Endothelial cell of umbilical vein (primary cell): ENCODE data around the gene MLEC. TPM values are rescaled to one million over a fixed set of nuclear protein-coding genes. Genes with fewer than 3 reads are reported as not detected.

ENCODE experiments used
- BruUV-seq: library from RNA; stranded (reverse); fragments of 400-500 nt; replicated peaks from 2 replicates; lab custom pipeline; 2021; lab: Mats Ljungman, UMichigan
- CTCF ChIA-PET: fragments of 300-600, 350-600 bp; sonication (Branson Sonifier 250); formaldehyde crosslinking; loops from one replicate; lab custom pipeline; 2021; ENCODE audit warnings: antibody characterized with exemption, inconsistent platforms; lab: Charles Lee
- POLR2A ChIA-PET: fragments of 300-600, 350-600 bp; sonication (Branson Sonifier 250); formaldehyde crosslinking; loops from one replicate; lab custom pipeline; 2021; ENCODE audit warnings: antibody characterized with exemption, inconsistent platforms; lab: Charles Lee
- DNase-seq: peaks from one replicate; pipeline ENCODE4 v3.0.0-alpha.2; 2011; ENCODE audit warnings: low read depth, low spot score
- FAIRE-seq: peaks from 2 replicates; lab custom pipeline; 2011; peaks lifted over from hg19 to GRCh38; lab: Jason Lieb, UNC
- H2AFZ ChIP-seq: 2 replicates; pipeline ENCODE4 v1.6.0; 2012; ENCODE audit warnings: low read depth, low read length, control low read depth, inconsistent platforms
- H3K27ac ChIP-seq: 2 replicates; pipeline ENCODE4 v1.5.1; 2011; ENCODE audit warnings: low read depth, mild to moderate bottlenecking, control low read depth, low read length, moderate library complexity; ENCODE audit not compliant: insufficient read depth
- H3K27me3 ChIP-seq, 2 experiments: 2 replicates each; pipeline versions ENCODE4 v1.6.0 to v1.6.1; 2011; ENCODE audit warnings: low read length in 2 of 2, mixed read lengths in 1 of 2; ENCODE audit not compliant: control insufficient read depth in 2 of 2, insufficient read depth in 2 of 2
- H3K36me3 ChIP-seq, 2 experiments: 2 replicates in 1 of 2; 3 replicates in 1 of 2; pipeline ENCODE4 v1.5.1; 2011; ENCODE audit warnings: low read length in 2 of 2, mild to moderate bottlenecking in 1 of 2, moderate library complexity in 1 of 2; ENCODE audit not compliant: control insufficient read depth in 2 of 2, insufficient read depth in 2 of 2; ENCODE audit errors: extremely low read depth in 1 of 2
- H3K4me1 ChIP-seq: 3 replicates; pipeline ENCODE4 v1.5.1; 2011; ENCODE audit warnings: mild to moderate bottlenecking, low read length; ENCODE audit not compliant: control insufficient read depth, insufficient read depth; ENCODE audit errors: extremely low read depth
- H3K4me2 ChIP-seq: 2 replicates; pipeline ENCODE4 v1.6.1; 2011; ENCODE audit warnings: low read length, control low read depth, mixed read lengths; ENCODE audit not compliant: insufficient read depth
- H3K4me3 ChIP-seq, 3 experiments: fragments of 200-600 bp in 1 of 3; sonication (generic), shearing (Covaris generic) in 1 of 3; replicated peaks in 1 of 3; 2 replicates each; pipeline ENCODE4 v1.5.1; 2011 to 2016; ENCODE audit warnings: control low read depth in 3 of 3, low read length in 3 of 3, mild to moderate bottlenecking in 2 of 3, inconsistent platforms in 1 of 3, low read depth in 1 of 3, moderate library complexity in 1 of 3; ENCODE audit not compliant: insufficient read depth in 1 of 3
- H3K79me2 ChIP-seq: 2 replicates; pipeline ENCODE4 v1.6.0; 2012; ENCODE audit warnings: low read length, inconsistent platforms; ENCODE audit not compliant: control insufficient read depth, insufficient read depth
- H3K9ac ChIP-seq: replicated peaks from 2 replicates; pipeline ENCODE3; 2011; ENCODE audit warnings: low read length, control low read depth; ENCODE audit not compliant: insufficient read depth; ENCODE audit errors: extremely low read depth
- H3K9me1 ChIP-seq: replicated peaks from 3 replicates; pipeline ENCODE4 v1.6.0; 2011; ENCODE audit warnings: mild to moderate bottlenecking, low read length; ENCODE audit not compliant: control insufficient read depth, insufficient read depth; ENCODE audit errors: extremely low read depth
- H3K9me3 ChIP-seq: replicated peaks from 2 replicates; pipeline ENCODE4 v1.5.1; 2012; ENCODE audit warnings: low read length, inconsistent platforms; ENCODE audit not compliant: control insufficient read depth, insufficient read depth
- H4K20me1 ChIP-seq: replicated peaks from 2 replicates; pipeline ENCODE3; 2011; ENCODE audit warnings: mild to moderate bottlenecking, low read length; ENCODE audit not compliant: control insufficient read depth, insufficient read depth; ENCODE audit errors: extremely low read depth
- CTCF ChIP-seq, 2 donors: IDR thresholded peaks; 1 replicate in 1 of 2; 2 replicates in 1 of 2; pipeline ENCODE4 v1.5.1; 2011; ENCODE audit warnings: low read length in 2 of 2, mild to moderate bottlenecking in 2 of 2, moderate library complexity in 2 of 2, control low read depth in 1 of 2, inconsistent platforms in 1 of 2, low read depth in 1 of 2; ENCODE audit not compliant: insufficient read depth in 1 of 2; ENCODE audit errors: extremely low read depth in 1 of 2
- EZH2 ChIP-seq: IDR thresholded peaks from 2 replicates; pipeline ENCODE4 v1.6.1; 2012; ENCODE audit warnings: borderline replicate concordance, low read depth, mild to moderate bottlenecking, moderate library complexity, low read length, inconsistent platforms; ENCODE audit not compliant: severe bottlenecking
- FOS ChIP-seq: IDR thresholded peaks from 2 replicates; pipeline ENCODE4 v1.6.1; 2011; ENCODE audit warnings: mild to moderate bottlenecking, low read length, moderate library complexity, borderline replicate concordance; ENCODE audit not compliant: insufficient read depth
- GATA2 ChIP-seq: IDR thresholded peaks from 2 replicates; pipeline ENCODE4 v1.7.0; 2011; ENCODE audit warnings: low read depth, mild to moderate bottlenecking, moderate library complexity, mixed read lengths, low read length; ENCODE audit not compliant: insufficient read length, insufficient read depth
- JUN ChIP-seq: IDR thresholded peaks from 2 replicates; pipeline ENCODE4 v1.6.1; 2011; ENCODE audit warnings: borderline replicate concordance, low read depth; ENCODE audit not compliant: insufficient read length, insufficient read depth
- MAX ChIP-seq: IDR thresholded peaks from 2 replicates; pipeline ENCODE4 v1.6.1; 2011; ENCODE audit not compliant: insufficient read depth, insufficient read length
- MYC ChIP-seq: IDR thresholded peaks from one replicate; pipeline ENCODE4 v1.6.1; 2011; ENCODE audit warnings: mild to moderate bottlenecking, low read depth, low read length
- POLR2A ChIP-seq: IDR thresholded peaks from 2 replicates; pipeline ENCODE4 v1.6.1; 2012; ENCODE audit warnings: low read depth, mild to moderate bottlenecking, control low read depth, low read length
- POLR2AphosphoS5 ChIP-seq: IDR thresholded peaks from 2 replicates; pipeline ENCODE4 v1.6.1; 2012; ENCODE audit warnings: low read depth, mild to moderate bottlenecking, control low read depth, low read length, moderate library complexity; ENCODE audit not compliant: insufficient read depth
- dilution Hi-C: fragments of 300-500 bp; cut with MboI; formaldehyde crosslinking; loops from one replicate; pipeline ENCODE4 v1.15.0; 2019; ENCODE audit warnings: low sequenced_read_pairs; ENCODE audit not compliant: extremely low pct_ligation_motif_present
- intact Hi-C: fragments of 100-400 bp; cut with micrococcal nuclease; formaldehyde crosslinking; loops from one replicate; pipeline ENCODE4 v1.10.0; 2022
- polyA plus RNA-seq, 4 experiments: library from polyadenylated mRNA; depleted of rRNA in 3 of 4; stranded (reverse) in 3 of 4; unstranded in 1 of 4; fragments of >200 nt; gene quantifications; 2 replicates each; pipeline versions ENCODE4 v1.2.1 to v1.2.3, GENCODE V29; 2011 to 2012; ENCODE audit warnings: missing spikeins in 1 of 4
- total RNA-seq: library from RNA; stranded (reverse); gene quantifications from 2 replicates; pipeline ENCODE4 v1.2.3, GENCODE V29; 2021

The MLEC gene
- total and polyA plus RNA-seq, 2 donors (not counting 3 experiments of a cell fraction or from before 2014, with no cell fraction given), result 28.4 to 144 TPM

DNA sequence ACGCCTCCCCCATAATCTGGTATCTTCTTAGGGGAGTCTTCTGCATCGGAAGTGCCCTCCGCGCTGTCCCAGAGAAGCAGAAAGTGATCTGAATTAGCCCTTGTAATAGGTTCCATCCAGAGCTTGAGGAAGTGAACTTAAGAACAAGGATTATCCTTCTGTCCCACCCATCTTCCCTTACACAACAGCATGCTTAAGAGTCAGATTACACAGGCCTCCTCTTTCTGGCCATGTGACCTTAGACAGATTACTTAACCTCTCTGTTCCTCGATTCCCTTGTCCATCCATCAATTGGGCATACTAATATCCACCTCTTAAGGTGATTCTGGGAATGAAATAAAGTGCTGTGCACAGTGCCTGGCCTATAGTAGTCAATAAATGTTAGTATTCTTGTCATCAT lies 35.1 kb upstream of the MLEC start:
- intact Hi-C loops (no loop called here), dilution Hi-C loops (no loop called here)
- peaks cover 28 to 29% of the 10 kb centered on the region in 2 experiments for H3K27me3 ChIP-seq
- H3K4me1 ChIP-seq, result peaks cover 10% of the 10 kb centered on the region
- no peaks in the 10 kb centered on the region for H3K79me2 ChIP-seq
- FAIRE-seq (no peak), DNase-seq (no peak)
- CTCF ChIA-PET, result interaction anchor here (0.9 to 1.5 kb wide), 3 partner anchors 11 to 320 kb away, joined by 3 to 4 read pairs (median 3); partner anchors contain the start of gene CABP1
- no peak overlapping the region for H3K4me3 ChIP-seq
- no peaks in the 10 kb centered on the region for H3K36me3 ChIP-seq
- H2AFZ ChIP-seq, result no peak overlapping the region
- no TSS peak for BruUV-seq
- H3K9me1 ChIP-seq, result no peaks in the 10 kb centered on the region
- TF ChIP-seq CTCF (IDR thresholded peaks at IDR 0.05; ENCODE audit: extremely low read depth in 1 of 2, insufficient read depth in 1 of 2, low read depth in 1 of 2, low read length in 2 of 2) (no peak), MAX (no peak), POLR2A (no peak), MYC (no peak), POLR2AphosphoS5 (no peak), FOS (no peak), EZH2 (no peak), JUN (no peak), GATA2 (no peak)
- POLR2A ChIA-PET, result no interaction called here
- H3K27ac ChIP-seq, result no peak overlapping the region
- H4K20me1 ChIP-seq, result no peaks in the 10 kb centered on the region
- no peak overlapping the region for H3K9ac ChIP-seq
- H3K4me2 ChIP-seq, result no peak overlapping the region
- no peaks in the 10 kb centered on the region for H3K9me3 ChIP-seq
